ENCODE results near the gene NRXN2.
A peak's percentile ranks its signal among the peaks of the same experiment; 100 is the strongest.

Gene NRXN2

GRCh38 chr11:64642418-64642735 lies 80.6 kb downstream of the NRXN2 start:
- H3K4me1 ChIP-seq (ENCODE audit: insufficient read depth, low read length) = peaks cover 16% of the 10 kb centered on the region
- no peak overlapping the region for H3K27ac ChIP-seq (ENCODE audit: low read depth, low read length)
- H3K4me3 ChIP-seq (ENCODE audit: low read length) = peak overlapping the region; percentile 55
- H3K9ac ChIP-seq (ENCODE audit: low read depth, low read length) = no peak overlapping the region
- 2% methylated on average over 30 of the region's 30 CpGs for WGBS
- no peaks in the 10 kb centered on the region for H3K9me3 ChIP-seq (ENCODE audit: insufficient read depth, low read depth, low read length)
- peaks cover 89% of the 10 kb centered on the region for H3K27me3 ChIP-seq (ENCODE audit: insufficient read depth, low read length)
- no peaks in the 10 kb centered on the region for H3K36me3 ChIP-seq (ENCODE audit: insufficient read depth, low read length)

GRCh38 chr11:64641596-64642417 lies 81.2 kb downstream of the NRXN2 start:
- H3K4me1 ChIP-seq (ENCODE audit: insufficient read depth, low read length) = peaks cover 17% of the 10 kb centered on the region
- WGBS = 43% methylated on average over 11 of the region's 11 CpGs

GRCh38 chr11:64639885-64640284 lies 83.1 kb downstream of the NRXN2 start:
- H3K9ac ChIP-seq (ENCODE audit: low read depth, low read length) = no peak overlapping the region
- WGBS = 70% methylated on average over 4 of the region's 4 CpGs
- H3K4me1 ChIP-seq (ENCODE audit: insufficient read depth, low read length) = peaks cover 14% of the 10 kb centered on the region
- H3K9me3 ChIP-seq (ENCODE audit: insufficient read depth, low read depth, low read length) = no peaks in the 10 kb centered on the region
- H3K4me3 ChIP-seq (ENCODE audit: low read length) = no peak overlapping the region
- no peaks in the 10 kb centered on the region for H3K36me3 ChIP-seq (ENCODE audit: insufficient read depth, low read length)
- no peak overlapping the region for H3K27ac ChIP-seq (ENCODE audit: low read depth, low read length)
- H3K27me3 ChIP-seq (ENCODE audit: insufficient read depth, low read length) = peaks cover 71% of the 10 kb centered on the region

More at GRCh38 chr11:64641596-64642417, 81.2 kb downstream of the NRXN2 start:
- Histone ChIP-seq H3K27ac (ENCODE audit: low read depth, low read length) (no peak overlapping the region), H3K4me3 (ENCODE audit: low read length) (peak overlapping the region; percentile 55), H3K27me3 (ENCODE audit: insufficient read depth, low read length) (peaks cover 86% of the 10 kb centered on the region), H3K9ac (ENCODE audit: low read depth, low read length) (no peak overlapping the region), H3K36me3 (ENCODE audit: insufficient read depth, low read length) (no peaks in the 10 kb centered on the region), H3K9me3 (ENCODE audit: insufficient read depth, low read depth, low read length) (no peaks in the 10 kb centered on the region)

DNA sequence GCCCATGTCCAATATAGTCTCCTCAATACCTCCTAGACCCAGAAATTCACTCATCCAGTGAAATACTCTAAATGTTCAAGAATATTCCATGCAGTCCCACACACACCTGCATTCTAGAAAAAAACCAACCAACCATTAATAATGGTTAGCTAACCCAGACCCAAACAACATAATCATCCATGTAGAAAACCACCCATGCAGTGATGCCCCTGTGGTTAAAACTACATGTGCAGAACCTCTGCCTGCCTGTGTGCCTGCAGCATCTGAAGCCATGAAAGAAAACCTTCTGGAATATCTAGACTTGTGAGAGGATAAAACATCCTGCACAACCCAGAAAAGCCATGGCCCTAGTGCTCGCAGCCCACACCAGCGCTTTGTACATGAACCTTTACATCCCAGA lies 84.2 kb downstream of the NRXN2 start:
- Histone ChIP-seq H3K27me3 (ENCODE audit: insufficient read depth, low read length) (peaks cover 60% of the 10 kb centered on the region), H3K27ac (ENCODE audit: low read depth, low read length) (no peak overlapping the region), H3K9me3 (ENCODE audit: insufficient read depth, low read depth, low read length) (no peaks in the 10 kb centered on the region), H3K36me3 (ENCODE audit: insufficient read depth, low read length) (no peaks in the 10 kb centered on the region), H3K4me3 (ENCODE audit: low read length) (no peak overlapping the region), H3K9ac (ENCODE audit: low read depth, low read length) (no peak overlapping the region), H3K4me1 (ENCODE audit: insufficient read depth, low read length) (peaks cover 5% of the 10 kb centered on the region)
- WGBS = 96% methylated on average over 2 of the region's 2 CpGs

DNA sequence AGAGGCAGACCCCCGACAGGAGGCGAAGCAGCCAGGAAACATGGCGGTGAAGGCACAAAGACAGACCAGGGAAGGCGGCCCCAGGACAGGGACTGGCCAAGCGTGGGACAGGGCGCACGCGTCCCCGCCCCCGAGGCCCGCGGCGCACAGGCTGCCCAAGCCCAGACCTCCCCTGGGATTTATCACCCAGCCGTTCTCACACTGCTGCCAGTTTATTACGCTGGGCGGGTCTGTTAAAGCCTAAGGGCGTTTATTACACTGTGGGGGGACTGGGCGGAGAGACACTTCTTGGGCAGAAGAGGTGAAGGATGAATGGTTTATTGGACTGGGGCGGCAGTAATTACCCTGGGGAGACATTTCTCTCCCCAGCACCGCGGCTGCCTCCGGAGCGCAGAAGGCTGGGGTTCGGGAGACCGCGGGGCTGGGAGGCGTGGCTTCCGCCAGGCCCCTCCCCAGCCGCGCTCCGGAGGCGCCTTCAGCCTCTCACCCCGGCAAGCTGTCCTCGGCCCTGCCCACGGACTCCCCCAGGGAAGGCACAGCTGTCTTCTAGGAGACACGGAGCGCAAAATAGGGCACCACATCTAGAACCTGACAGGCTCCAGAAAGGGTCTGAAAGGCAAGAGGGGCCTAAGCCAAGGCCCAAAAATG lies 84.9 kb downstream of the NRXN2 start:
- Histone ChIP-seq H3K36me3 (ENCODE audit: insufficient read depth, low read length) (no peaks in the 10 kb centered on the region), H3K4me1 (ENCODE audit: insufficient read depth, low read length) (peaks cover 4% of the 10 kb centered on the region; the same call in 1 of the 2 replicates), H3K4me3 (ENCODE audit: low read length) (peak overlapping the region; percentile 58), H3K27me3 (ENCODE audit: insufficient read depth, low read length) (peaks cover 57% of the 10 kb centered on the region), H3K9ac (ENCODE audit: low read depth, low read length) (no peak overlapping the region), H3K27ac (ENCODE audit: low read depth, low read length) (no peak overlapping the region), H3K9me3 (ENCODE audit: insufficient read depth, low read depth, low read length) (no peaks in the 10 kb centered on the region)
- 3% methylated on average over 37 of the region's 37 CpGs for WGBS

- H3K9ac ChIP-seq (ENCODE audit: low read depth, low read length) = no peak overlapping the region
- 35% methylated on average over 15 of the region's 15 CpGs for WGBS
These were observed 85.5 kb downstream of the NRXN2 start for GRCh38 chr11:64637334-64638017.

DNA sequence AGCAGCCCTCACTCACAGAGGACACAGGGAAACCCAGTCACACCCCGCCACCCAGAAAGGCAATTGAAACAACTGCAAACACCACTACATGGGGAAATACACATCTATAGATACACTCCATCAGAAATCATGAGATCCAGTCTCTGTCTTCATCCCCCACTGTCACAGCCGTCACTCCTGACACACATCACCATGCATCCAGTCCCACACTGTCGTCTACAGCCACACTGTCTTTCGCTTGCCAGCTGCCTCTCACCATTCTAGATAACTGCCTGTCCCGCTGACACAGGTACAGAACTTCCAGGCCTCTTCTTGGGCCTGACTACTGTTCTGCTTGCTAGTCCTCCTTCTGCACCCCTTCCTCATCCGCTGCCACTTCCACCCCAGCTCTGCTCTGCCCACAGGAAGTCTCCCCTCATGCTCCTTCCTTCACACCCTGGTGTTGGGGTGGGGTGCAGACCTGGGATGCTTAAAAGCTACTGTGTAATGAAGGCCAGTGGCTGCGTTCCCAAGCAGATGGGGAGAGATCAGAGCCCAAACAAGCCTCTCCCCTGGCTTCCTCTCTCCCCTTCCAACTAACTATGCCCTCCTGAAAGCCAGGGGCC lies 89.3 kb downstream of the NRXN2 start:
- Histone ChIP-seq H3K9me3 (ENCODE audit: insufficient read depth, low read depth, low read length) (no peaks in the 10 kb centered on the region), H3K36me3 (ENCODE audit: insufficient read depth, low read length) (no peaks in the 10 kb centered on the region), H3K27ac (ENCODE audit: low read depth, low read length) (no peak overlapping the region), H3K27me3 (ENCODE audit: insufficient read depth, low read length) (peaks cover 20% of the 10 kb centered on the region), H3K9ac (ENCODE audit: low read depth, low read length) (no peak overlapping the region), H3K4me3 (ENCODE audit: low read length) (no peak overlapping the region), H3K4me1 (ENCODE audit: insufficient read depth, low read length) (peaks cover 7% of the 10 kb centered on the region; the same call in 1 of the 2 replicates)
- WGBS = 83% methylated on average over 6 of the region's 7 CpGs

More at GRCh38 chr11:64637334-64638017, 85.5 kb downstream of the NRXN2 start:
- H3K27ac ChIP-seq (ENCODE audit: low read depth, low read length) = no peak overlapping the region
- no peaks in the 10 kb centered on the region for H3K9me3 ChIP-seq (ENCODE audit: insufficient read depth, low read depth, low read length)
- H3K27me3 ChIP-seq (ENCODE audit: insufficient read depth, low read length) = peaks cover 51% of the 10 kb centered on the region
- no peaks in the 10 kb centered on the region for H3K36me3 ChIP-seq (ENCODE audit: insufficient read depth, low read length)
- H3K4me3 ChIP-seq (ENCODE audit: low read length) = peak overlapping the region; percentile 58
- H3K4me1 ChIP-seq (ENCODE audit: insufficient read depth, low read length) = peaks cover 4% of the 10 kb centered on the region; the same call in 1 of the 2 replicates

- H3K36me3 ChIP-seq (ENCODE audit: insufficient read depth, low read length) = no peaks in the 10 kb centered on the region
- no peak overlapping the region for H3K9ac ChIP-seq (ENCODE audit: low read depth, low read length)
- H3K4me1 ChIP-seq (ENCODE audit: insufficient read depth, low read length) = peaks cover 7% of the 10 kb centered on the region; the same call in 1 of the 2 replicates
- peaks cover 10% of the 10 kb centered on the region; the same call in 1 of the 2 replicates for H3K27me3 ChIP-seq (ENCODE audit: insufficient read depth, low read length)
- no peaks in the 10 kb centered on the region for H3K9me3 ChIP-seq (ENCODE audit: insufficient read depth, low read depth, low read length)
- WGBS = 88% methylated on average over 10 of the region's 10 CpGs
- H3K4me3 ChIP-seq (ENCODE audit: low read length) = no peak overlapping the region
- no peak overlapping the region for H3K27ac ChIP-seq (ENCODE audit: low read depth, low read length)
These were observed 90.3 kb downstream of the NRXN2 start for GRCh38 chr11:64632654-64633053.

DNA sequence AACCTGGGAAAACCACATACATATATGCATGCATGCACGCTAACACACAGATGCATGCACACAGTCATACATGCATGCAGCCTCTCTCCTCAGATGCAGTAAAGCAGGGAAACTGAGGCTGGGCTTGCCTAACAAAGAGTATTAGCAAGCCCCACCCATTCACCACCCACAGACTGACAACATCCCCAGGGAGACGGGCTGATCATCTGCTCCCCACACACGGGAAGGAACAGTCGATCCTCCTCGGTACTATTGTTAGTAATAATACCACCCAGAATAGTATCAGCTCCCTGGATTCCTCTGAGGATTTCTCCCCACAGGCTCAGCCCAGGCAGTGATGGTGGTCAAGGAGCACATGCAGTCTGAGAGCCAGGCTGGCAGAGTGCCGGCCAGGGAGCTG lies 90.8 kb downstream of the NRXN2 start:
- no peaks in the 10 kb centered on the region for H3K9me3 ChIP-seq (ENCODE audit: insufficient read depth, low read depth, low read length)
- no peak overlapping the region for H3K27ac ChIP-seq (ENCODE audit: low read depth, low read length)
- H3K4me1 ChIP-seq (ENCODE audit: insufficient read depth, low read length) = peaks cover 3% of the 10 kb centered on the region; the same call in 1 of the 2 replicates
- peaks cover 8% of the 10 kb centered on the region; the same call in 1 of the 2 replicates for H3K27me3 ChIP-seq (ENCODE audit: insufficient read depth, low read length)
- no peaks in the 10 kb centered on the region for H3K36me3 ChIP-seq (ENCODE audit: insufficient read depth, low read length)
- WGBS = 84% methylated on average over 6 of the region's 6 CpGs
- H3K9ac ChIP-seq (ENCODE audit: low read depth, low read length) = no peak overlapping the region
- no peak overlapping the region for H3K4me3 ChIP-seq (ENCODE audit: low read length)

- H3K4me3 ChIP-seq (ENCODE audit: low read length) = no peak overlapping the region
- H3K36me3 ChIP-seq (ENCODE audit: insufficient read depth, low read length) = no peaks in the 10 kb centered on the region
- H3K9ac ChIP-seq (ENCODE audit: low read depth, low read length) = no peak overlapping the region
- peaks cover 3% of the 10 kb centered on the region; the same call in 1 of the 2 replicates for H3K4me1 ChIP-seq (ENCODE audit: insufficient read depth, low read length)
- peaks cover 8% of the 10 kb centered on the region; the same call in 1 of the 2 replicates for H3K27me3 ChIP-seq (ENCODE audit: insufficient read depth, low read length)
- 83% methylated on average over 4 of the region's 4 CpGs for WGBS
- no peak overlapping the region for H3K27ac ChIP-seq (ENCODE audit: low read depth, low read length)
- H3K9me3 ChIP-seq (ENCODE audit: insufficient read depth, low read depth, low read length) = no peaks in the 10 kb centered on the region
These were observed 91.3 kb downstream of the NRXN2 start for GRCh38 chr11:64631675-64632074.
